ENCODE measurements around the gene PALLD. TPM values are rescaled to one million over a fixed set of nuclear protein-coding genes. Genes with fewer than 3 reads are reported as not detected.

Gene PALLD
- total RNA-seq, 2 experiments from 2014 or later: 0.49 to 0.78 TPM

- Mint-ChIP-seq H3K27me3 (peaks cover 5% of the 10 kb centered on the region), H3K4me1 (ENCODE audit: low read depth) (no peaks in the 10 kb centered on the region), H3K9me3 (no peaks in the 10 kb centered on the region), H3K36me3 (ENCODE audit: low read depth) (no peaks in the 10 kb centered on the region), H3K4me3 (no peak overlapping the region), H3K27ac (no peak overlapping the region)
- Histone ChIP-seq H3K4me1 (ENCODE audit: insufficient read depth, low read length) (no peaks in the 10 kb centered on the region), H3K27me3 (ENCODE audit: control insufficient read depth in 1 of 2, insufficient read depth in 2 of 2, low read length in 2 of 2) (no peaks in the 10 kb centered on the region), H3K36me3 (ENCODE audit: insufficient read depth, low read length) (no peaks in the 10 kb centered on the region), H3K27ac (ENCODE audit: low read depth in 1 of 2, low read length in 2 of 2) (no peak overlapping the region), H3K4me3 (ENCODE audit: low read length) (no peak overlapping the region), H3K9me3 (ENCODE audit: control insufficient read depth in 1 of 2, insufficient read depth in 1 of 2, low read length in 2 of 2) (no peaks in the 10 kb centered on the region)
- CTCF ChIA-PET: no interaction called here
- DNase-seq (no peak), ATAC-seq (ENCODE audit: poor library complexity) (no peak)
- TF ChIP-seq, protein P1, sequence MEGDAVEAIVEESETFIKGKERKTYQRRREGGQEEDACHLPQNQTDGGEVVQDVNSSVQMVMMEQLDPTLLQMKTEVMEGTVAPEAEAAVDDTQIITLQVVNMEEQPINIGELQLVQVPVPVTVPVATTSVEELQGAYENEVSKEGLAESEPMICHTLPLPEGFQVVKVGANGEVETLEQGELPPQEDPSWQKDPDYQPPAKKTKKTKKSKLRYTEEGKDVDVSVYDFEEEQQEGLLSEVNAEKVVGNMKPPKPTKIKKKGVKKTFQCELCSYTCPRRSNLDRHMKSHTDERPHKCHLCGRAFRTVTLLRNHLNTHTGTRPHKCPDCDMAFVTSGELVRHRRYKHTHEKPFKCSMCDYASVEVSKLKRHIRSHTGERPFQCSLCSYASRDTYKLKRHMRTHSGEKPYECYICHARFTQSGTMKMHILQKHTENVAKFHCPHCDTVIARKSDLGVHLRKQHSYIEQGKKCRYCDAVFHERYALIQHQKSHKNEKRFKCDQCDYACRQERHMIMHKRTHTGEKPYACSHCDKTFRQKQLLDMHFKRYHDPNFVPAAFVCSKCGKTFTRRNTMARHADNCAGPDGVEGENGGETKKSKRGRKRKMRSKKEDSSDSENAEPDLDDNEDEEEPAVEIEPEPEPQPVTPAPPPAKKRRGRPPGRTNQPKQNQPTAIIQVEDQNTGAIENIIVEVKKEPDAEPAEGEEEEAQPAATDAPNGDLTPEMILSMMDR (IDR thresholded peaks at IDR 0.05): no peak
- intact Hi-C loops (cut with DNase I, micrococcal nuclease): no loop called here
- POLR2A ChIA-PET: no interaction called here
Measured at GRCh38 chr4:168691631-168692369, 194.9 kb downstream of the PALLD start.

DNA sequence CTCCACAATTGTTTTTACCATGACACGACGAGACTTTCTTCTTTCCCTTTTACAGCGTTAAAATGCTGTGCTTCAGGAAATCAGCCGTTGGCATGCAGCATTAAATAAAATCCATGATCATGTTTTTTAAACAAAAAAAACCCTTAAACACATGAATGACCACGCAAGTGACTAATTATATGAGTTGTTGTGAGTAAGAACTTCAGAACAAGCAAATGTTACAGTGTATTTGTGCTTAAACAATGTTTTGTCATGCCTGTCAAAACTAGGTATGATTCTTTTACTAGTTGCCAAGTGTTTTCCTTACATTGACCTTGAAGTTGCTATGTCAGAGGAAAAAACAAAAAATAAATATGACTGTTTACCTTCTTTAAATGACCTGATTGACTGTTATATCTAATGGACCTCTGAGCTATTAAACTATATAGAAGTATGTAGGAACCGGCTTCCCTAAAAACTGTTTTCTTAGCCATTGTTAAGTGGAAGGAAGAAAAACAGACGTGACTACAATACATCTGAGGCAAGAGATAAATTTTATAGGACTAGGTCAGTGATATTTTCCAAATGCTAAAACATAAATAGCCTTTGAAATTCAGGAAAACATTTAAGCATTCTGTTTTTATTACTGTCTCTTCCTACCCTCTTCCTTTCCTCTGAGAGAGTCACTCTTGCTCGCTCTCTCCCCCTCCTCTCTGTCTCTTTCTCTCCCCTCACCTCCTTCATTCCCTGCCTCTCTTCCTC, 197.1 kb downstream of the PALLD start:
- Mint-ChIP-seq H3K27ac (no peak overlapping the region), H3K9me3 (no peaks in the 10 kb centered on the region), H3K4me1 (ENCODE audit: low read depth) (no peaks in the 10 kb centered on the region), H3K27me3 (peaks cover 12% of the 10 kb centered on the region), H3K4me3 (no peak overlapping the region), H3K36me3 (ENCODE audit: low read depth) (no peaks in the 10 kb centered on the region)
- intact Hi-C loops (cut with DNase I, micrococcal nuclease): no loop called here
- CTCF ChIA-PET: no interaction called here
- no peaks in the 10 kb centered on the region for H3K9me3 ChIP-seq (ENCODE audit: control insufficient read depth in 1 of 2, insufficient read depth in 1 of 2, low read length in 2 of 2)
- H3K27ac ChIP-seq (ENCODE audit: low read depth in 1 of 2, low read length in 2 of 2): no peak overlapping the region
- no peaks in the 10 kb centered on the region for H3K27me3 ChIP-seq (ENCODE audit: control insufficient read depth in 1 of 2, insufficient read depth in 2 of 2, low read length in 2 of 2)
- H3K36me3 ChIP-seq (ENCODE audit: insufficient read depth, low read length): no peaks in the 10 kb centered on the region
- no peak for DNase-seq
- POLR2A ChIA-PET: no interaction called here
- H3K4me1 ChIP-seq (ENCODE audit: insufficient read depth, low read length): no peaks in the 10 kb centered on the region
- H3K4me3 ChIP-seq (ENCODE audit: low read length): no peak overlapping the region
- TF ChIP-seq, protein P1 (IDR thresholded peaks at IDR 0.05): no peak
- no peak for ATAC-seq (ENCODE audit: poor library complexity)

DNA sequence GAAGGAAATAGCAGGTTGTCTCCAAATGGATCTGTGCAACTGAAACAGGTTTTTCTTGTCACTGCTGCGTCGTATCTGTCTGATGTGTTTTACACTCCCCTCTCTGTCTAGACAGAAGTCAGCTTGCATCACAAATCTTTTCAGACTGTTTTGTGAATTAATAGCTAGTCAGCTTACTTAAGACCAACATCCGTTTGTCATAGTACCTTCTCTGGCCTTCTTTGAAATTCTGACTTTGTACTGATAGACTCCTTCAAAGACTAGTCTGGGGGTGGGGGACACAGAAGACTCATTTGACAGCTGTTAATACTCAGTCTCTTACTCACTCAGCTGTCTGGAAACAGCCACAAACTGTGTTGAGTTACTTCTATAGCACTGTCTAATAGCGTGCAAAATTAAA, 197.8 kb downstream of the PALLD start:
- Mint-ChIP-seq H3K27ac (no peak overlapping the region), H3K36me3 (ENCODE audit: low read depth) (no peaks in the 10 kb centered on the region), H3K27me3 (peaks cover 12% of the 10 kb centered on the region), H3K4me3 (no peak overlapping the region), H3K4me1 (ENCODE audit: low read depth) (no peaks in the 10 kb centered on the region), H3K9me3 (no peaks in the 10 kb centered on the region)
- no peaks in the 10 kb centered on the region for H3K27me3 ChIP-seq (ENCODE audit: control insufficient read depth in 1 of 2, insufficient read depth in 2 of 2, low read length in 2 of 2)
- ATAC-seq (ENCODE audit: poor library complexity): no peak
- POLR2A ChIA-PET: no interaction called here
- H3K27ac ChIP-seq (ENCODE audit: low read depth in 1 of 2, low read length in 2 of 2): no peak overlapping the region
- no peaks in the 10 kb centered on the region for H3K36me3 ChIP-seq (ENCODE audit: insufficient read depth, low read length)
- TF ChIP-seq, protein P1 (IDR thresholded peaks at IDR 0.05): no peak
- H3K9me3 ChIP-seq (ENCODE audit: control insufficient read depth in 1 of 2, insufficient read depth in 1 of 2, low read length in 2 of 2): no peaks in the 10 kb centered on the region
- CTCF ChIA-PET: no interaction called here
- H3K4me3 ChIP-seq (ENCODE audit: low read length): no peak overlapping the region
- no peaks in the 10 kb centered on the region for H3K4me1 ChIP-seq (ENCODE audit: insufficient read depth, low read length)
- intact Hi-C loops (cut with DNase I, micrococcal nuclease): no loop called here
- no peak for DNase-seq
